Fibroblast of mammary gland (primary cell): ENCODE data around the gene ANKH.

Source experiments
- DNase-seq: peaks from one replicate; pipeline ENCODE4 v3.0.0-alpha.2; 2010; ENCODE audit warnings: low read depth
- H3K4me3 ChIP-seq: 2 replicates; pipeline ENCODE4 v1.5.1; 2011; ENCODE audit warnings: low read depth, mild to moderate bottlenecking, low read length, moderate library complexity; ENCODE audit not compliant: control insufficient read depth
- TF ChIP-seq, protein P1 (sequence below): conservative IDR thresholded peaks from 2 replicates; pipeline ENCODE4 v1.5.1; 2011; ENCODE audit warnings: low read depth, low read length, inconsistent platforms; ENCODE audit not compliant: control insufficient read depth, insufficient read depth

The ANKH gene

DNA sequence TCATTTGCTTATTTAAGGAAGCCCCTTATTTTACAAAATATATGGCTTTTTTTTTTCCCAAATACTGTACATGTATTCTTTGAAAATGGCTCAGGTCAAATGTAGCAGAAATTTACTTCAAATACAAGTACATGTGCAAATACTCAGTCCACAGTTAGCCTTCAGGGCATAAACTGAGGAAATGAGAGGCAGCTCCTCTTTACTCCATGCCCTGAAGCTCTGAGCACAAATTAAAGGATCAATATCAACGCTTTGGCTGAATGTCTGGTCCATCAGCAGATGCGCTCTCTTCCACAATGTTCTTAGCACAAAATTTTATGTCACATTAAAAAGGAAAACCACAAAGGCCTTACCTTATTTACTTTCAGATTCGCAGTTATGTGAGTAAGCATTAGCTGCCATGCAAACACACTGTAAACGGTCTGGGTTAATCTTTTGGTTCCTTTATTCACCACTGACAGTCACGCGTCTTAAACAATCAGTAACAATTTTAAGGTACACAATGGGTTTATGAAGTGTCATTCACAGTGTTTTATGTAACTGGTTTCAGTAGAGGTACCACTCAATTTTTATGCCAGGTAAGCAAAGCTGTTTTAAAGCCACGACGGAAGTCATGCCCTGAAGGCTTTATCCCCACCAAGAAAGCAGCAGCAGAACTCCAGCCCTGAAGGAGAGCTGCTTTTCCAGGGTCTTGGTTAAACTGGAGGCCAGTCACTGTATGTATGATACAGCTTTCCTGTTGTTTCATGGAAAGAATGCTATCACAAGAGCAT lies 103.7 kb downstream of the ANKH start:
- TF ChIP-seq, protein P1, sequence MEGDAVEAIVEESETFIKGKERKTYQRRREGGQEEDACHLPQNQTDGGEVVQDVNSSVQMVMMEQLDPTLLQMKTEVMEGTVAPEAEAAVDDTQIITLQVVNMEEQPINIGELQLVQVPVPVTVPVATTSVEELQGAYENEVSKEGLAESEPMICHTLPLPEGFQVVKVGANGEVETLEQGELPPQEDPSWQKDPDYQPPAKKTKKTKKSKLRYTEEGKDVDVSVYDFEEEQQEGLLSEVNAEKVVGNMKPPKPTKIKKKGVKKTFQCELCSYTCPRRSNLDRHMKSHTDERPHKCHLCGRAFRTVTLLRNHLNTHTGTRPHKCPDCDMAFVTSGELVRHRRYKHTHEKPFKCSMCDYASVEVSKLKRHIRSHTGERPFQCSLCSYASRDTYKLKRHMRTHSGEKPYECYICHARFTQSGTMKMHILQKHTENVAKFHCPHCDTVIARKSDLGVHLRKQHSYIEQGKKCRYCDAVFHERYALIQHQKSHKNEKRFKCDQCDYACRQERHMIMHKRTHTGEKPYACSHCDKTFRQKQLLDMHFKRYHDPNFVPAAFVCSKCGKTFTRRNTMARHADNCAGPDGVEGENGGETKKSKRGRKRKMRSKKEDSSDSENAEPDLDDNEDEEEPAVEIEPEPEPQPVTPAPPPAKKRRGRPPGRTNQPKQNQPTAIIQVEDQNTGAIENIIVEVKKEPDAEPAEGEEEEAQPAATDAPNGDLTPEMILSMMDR = no peak
- no peak overlapping the region for H3K4me3 ChIP-seq
- DNase-seq = no peak

DNA sequence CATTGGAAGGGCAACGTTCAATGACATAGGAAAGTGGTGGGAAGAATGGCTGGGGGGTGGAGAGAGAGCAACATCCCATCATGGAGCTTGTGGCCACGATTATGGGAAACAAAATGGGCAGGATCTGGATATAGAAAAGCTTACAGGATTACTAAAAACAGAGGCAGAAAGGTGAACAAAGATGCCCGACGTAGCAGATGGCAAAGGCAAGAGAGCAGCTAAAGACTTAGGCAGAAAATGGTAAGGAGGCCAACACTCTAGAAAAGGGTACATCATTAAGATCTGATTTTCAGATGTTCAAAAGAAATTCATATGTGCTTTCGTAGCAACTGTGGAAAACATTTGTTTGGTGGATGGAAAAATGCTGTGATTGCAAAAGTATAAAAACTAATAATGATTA lies 104.5 kb downstream of the ANKH start:
- no peak overlapping the region for H3K4me3 ChIP-seq
- no peak for DNase-seq
- TF ChIP-seq, protein P1 = no peak

DNA sequence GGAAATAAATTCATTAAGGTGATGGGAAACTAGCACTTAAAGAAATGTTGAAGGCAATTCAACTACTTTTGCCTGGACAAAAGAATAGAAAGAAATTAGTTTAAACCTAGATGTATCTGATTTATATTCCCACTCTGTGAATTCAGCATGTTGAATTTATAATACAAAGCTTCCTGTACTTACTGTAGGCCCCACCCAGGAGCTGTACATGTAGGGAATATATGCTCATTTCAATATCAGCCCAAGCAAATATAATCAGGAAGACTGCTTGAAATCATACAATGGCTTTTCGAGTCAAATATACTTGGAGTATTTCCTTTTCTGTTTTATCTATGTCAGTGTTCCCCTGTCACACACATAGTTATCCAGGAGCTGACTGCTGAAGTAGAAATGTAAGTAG lies 105.0 kb downstream of the ANKH start:
- TF ChIP-seq, protein P1 = no peak
- no peak overlapping the region for H3K4me3 ChIP-seq
- no peak for DNase-seq

DNA sequence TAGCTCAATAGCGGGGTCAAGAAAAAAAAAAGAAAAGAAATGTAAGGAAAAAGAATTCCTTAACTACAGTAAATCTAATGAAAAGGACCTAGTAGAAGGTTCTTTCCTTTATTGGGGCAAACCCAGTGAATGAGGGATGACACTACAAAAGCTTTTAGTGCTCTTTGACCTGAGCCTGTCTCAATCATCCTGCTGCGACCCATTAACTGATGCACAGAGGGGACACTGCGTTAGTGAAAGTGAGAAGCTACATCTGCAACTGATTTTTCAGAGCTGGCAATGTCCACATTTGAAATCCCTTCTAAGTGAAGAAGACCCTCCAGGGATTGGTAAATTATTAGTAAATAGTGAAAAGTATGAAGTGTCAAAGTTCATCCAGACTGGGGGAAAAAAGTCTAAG lies 106.0 kb downstream of the ANKH start:
- no peak for DNase-seq
- no peak overlapping the region for H3K4me3 ChIP-seq
- TF ChIP-seq, protein P1 = no peak

DNA sequence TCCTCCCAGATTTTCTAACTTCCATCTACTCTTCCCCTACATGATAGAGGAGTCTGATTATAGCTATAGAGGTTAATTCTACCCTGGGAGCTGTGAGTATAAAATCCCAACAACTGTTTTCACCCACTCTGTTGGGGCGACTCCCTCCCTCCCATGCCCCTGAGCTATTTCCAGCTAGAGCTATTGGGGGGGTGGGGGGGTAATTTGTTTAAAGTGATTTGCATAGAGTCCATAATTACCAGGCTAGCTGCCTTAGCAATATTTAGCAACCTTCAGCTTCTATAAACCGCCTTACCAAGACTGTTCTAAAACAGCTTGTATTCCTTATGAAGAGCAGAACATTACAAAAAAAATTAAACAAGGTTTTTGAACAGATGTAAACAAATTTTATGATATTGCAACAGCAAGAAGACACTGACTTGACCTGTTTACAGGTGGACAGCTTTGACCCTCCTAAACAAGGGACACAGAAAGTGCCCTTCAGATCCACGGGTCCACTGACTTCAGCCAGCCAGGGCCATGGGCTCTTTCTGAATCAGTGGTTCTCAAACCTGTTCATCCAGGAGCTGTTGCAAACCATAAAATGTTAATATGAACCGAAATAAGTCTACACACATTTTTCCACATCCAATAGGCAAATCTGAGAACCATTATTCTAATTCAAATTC lies 108.9 kb downstream of the ANKH start:
- DNase-seq = no peak
- TF ChIP-seq, protein P1 = no peak
- no peak overlapping the region for H3K4me3 ChIP-seq

DNA sequence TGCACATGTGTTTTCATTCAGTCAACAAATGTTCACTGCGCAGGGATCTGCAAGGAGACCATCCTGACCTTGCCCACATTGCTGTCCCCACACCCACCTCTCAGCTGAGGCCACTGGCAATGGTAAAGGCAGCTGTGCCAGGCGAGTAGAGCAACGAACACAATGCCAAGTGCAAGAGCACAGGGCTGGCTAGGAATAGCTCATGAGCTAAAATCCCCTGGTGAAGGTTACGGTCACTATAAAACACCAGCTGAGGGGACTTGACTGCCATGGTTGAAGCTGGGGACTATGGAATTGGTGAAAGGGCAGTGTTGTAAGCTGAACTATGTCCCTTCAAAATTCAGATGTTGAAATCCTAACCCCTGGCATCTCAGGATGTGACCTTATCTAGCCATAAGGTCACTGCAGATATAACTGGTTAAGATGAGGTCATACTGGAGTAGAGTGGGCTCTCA lies 111.0 kb downstream of the ANKH start:
- H3K4me3 ChIP-seq = no peak overlapping the region
- TF ChIP-seq, protein P1 = no peak
- no peak for DNase-seq
